GM12872 (cell line): ENCODE data around the gene UBA7.

ENCODE experiments used
- CTCF ChIP-seq: IDR thresholded peaks from 3 replicates; pipeline ENCODE4 v1.5.1; 2011; ENCODE audit warnings: low read depth, mild to moderate bottlenecking, low read length, moderate library complexity; ENCODE audit not compliant: insufficient read depth

The UBA7 gene

GRCh38 chr3:49772703-49773102 lies 41.0 kb downstream of the UBA7 start:
- no peak for TF ChIP-seq CTCF

DNA sequence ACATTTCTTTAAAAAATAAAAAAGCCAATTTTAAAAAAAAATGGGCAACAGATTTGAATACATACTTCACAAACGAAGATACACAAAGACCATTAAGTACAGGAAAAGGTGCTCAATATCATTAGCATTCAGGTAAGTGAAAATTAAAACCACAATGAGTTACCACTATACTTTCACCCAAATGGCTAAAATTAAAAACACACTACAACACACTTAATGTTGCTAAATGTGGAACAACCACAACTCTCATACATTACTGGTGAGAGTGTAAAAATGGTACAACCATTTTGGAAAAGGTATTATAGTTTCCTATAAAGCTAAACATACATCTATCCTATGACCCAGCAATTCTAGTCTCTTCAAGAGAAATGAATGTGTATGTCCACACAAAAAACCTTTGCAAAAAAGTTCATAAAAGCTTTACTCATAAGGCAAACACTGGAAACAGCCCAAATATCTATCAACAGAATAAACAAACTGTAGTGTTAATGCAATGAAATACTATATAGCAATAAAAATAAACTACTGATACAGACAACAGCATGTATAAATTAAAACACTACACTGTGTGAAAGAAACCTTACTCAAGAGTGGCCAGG lies 42.3 kb downstream of the UBA7 start:
- no peak for TF ChIP-seq CTCF

DNA sequence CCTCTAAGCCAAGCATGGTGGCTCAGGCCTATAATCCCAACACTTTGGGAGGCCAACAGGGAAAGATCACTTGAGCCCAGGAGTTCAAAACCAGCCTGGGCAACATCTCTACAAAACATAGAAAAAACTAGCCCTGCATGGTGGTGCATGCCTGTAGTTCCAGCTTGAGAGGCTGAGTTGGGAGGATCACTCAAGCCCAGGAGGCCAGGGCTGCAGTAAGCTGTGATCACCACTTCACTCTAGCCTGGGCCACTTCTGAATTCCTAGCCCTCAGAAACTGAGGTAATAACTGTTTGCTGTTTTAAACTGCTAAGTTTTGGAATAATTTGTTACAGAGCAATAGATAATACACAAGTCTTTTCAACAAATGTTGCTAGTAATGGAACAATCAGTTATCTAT lies 43.8 kb downstream of the UBA7 start:
- TF ChIP-seq CTCF = no peak

GRCh38 chr3:49769286-49769915 lies 44.4 kb downstream of the UBA7 start:
- TF ChIP-seq CTCF = no peak

DNA sequence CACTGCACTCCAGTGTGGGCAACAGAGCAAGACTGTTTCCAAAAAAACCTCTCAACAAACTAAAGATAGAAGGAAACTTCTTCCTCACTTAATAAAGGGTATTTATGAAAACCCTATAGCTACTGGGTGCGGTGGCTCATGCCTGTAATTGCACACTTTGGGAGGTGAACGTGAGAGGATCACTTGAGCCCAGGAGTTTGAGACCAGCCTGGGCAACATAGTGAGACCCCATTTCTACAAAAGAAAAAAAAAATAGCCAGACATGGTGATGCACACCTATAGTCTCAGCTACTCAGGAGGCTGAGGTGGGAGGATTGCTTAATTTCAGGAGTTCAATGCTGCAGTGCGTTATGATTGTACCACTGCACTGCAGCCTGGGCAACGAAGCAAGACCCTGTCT lies 49.8 kb downstream of the UBA7 start:
- TF ChIP-seq CTCF = no peak

DNA sequence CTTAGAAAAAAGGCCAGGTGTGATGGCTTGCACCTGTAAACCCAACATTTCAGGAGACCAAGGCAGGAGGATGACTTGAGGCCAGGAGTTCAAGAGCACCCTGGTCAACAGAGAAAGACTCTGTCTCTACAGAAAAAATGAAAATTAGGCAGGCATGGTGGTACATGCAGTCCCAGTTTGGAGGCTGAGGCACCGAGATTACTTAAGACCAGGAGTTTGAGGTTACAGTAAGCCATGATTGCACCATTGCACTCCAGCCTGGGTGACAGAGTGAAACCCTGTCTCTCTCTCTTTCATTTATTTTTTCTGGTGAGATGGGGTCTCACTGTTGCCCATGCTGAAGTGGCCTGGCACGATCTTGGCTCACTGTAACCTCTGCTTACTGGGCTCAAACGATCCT lies 52.1 kb downstream of the UBA7 start:
- no peak for TF ChIP-seq CTCF

GRCh38 chr3:49759226-49759625 lies 54.5 kb downstream of the UBA7 start:
- no peak for TF ChIP-seq CTCF

- no peak for TF ChIP-seq CTCF
These were observed 56.6 kb downstream of the UBA7 start for GRCh38 chr3:49757197-49757596.
